Urinary bladder (tissue), 4 donors: ENCODE results near the gene PER1. TPM values are rescaled to one million over a fixed set of nuclear protein-coding genes. Genes with fewer than 3 reads are reported as not detected.
A peak's percentile ranks its signal among the peaks of the same experiment; 100 is the strongest.

Source experiments
- DNase-seq: peaks from one replicate; pipeline ENCODE4 v3.0.0-alpha.2; 2015; ENCODE audit errors: extremely low spot score
- H3K27ac ChIP-seq: one replicate; pipeline ENCODE4 v1.5.1; 2013; ENCODE audit warnings: low read depth, mild to moderate bottlenecking, moderate library complexity
- H3K36me3 ChIP-seq: one replicate; pipeline ENCODE4 v1.6.1; 2013; ENCODE audit warnings: mild to moderate bottlenecking, moderate library complexity; ENCODE audit not compliant: insufficient read depth
- H3K4me1 ChIP-seq: one replicate; pipeline ENCODE4 v1.6.1; 2013; ENCODE audit warnings: mild to moderate bottlenecking, moderate library complexity; ENCODE audit not compliant: insufficient read depth
- H3K4me3 ChIP-seq: one replicate; pipeline ENCODE4 v1.5.1; 2013; ENCODE audit warnings: low read depth, low read length
- WGBS: extraction: QIAGEN DNeasy Blood & Tissue Kit; methylation state at CpG from one replicate; pipeline ENCODE4 v1.1.7; 2013; 5-methylcytosine and 5-hydroxymethylcytosine counted together
- polyA plus RNA-seq: library from polyadenylated mRNA; stranded (reverse); fragments of 200-250 nt; gene quantifications from one replicate; pipeline ENCODE4 v1.2.3, GENCODE V29; 2013
- total RNA-seq: library from RNA; depleted of rRNA; stranded (reverse); fragments of >200 nt; gene quantifications from one replicate; pipeline ENCODE4 v1.2.3, GENCODE V29; 2014
- donor health status: healthy with polysubstance abuse.
- donor health status: healthy.

The PER1 gene
- total and polyA plus RNA-seq, 2 donors: 29.9 to 183 TPM

DNA sequence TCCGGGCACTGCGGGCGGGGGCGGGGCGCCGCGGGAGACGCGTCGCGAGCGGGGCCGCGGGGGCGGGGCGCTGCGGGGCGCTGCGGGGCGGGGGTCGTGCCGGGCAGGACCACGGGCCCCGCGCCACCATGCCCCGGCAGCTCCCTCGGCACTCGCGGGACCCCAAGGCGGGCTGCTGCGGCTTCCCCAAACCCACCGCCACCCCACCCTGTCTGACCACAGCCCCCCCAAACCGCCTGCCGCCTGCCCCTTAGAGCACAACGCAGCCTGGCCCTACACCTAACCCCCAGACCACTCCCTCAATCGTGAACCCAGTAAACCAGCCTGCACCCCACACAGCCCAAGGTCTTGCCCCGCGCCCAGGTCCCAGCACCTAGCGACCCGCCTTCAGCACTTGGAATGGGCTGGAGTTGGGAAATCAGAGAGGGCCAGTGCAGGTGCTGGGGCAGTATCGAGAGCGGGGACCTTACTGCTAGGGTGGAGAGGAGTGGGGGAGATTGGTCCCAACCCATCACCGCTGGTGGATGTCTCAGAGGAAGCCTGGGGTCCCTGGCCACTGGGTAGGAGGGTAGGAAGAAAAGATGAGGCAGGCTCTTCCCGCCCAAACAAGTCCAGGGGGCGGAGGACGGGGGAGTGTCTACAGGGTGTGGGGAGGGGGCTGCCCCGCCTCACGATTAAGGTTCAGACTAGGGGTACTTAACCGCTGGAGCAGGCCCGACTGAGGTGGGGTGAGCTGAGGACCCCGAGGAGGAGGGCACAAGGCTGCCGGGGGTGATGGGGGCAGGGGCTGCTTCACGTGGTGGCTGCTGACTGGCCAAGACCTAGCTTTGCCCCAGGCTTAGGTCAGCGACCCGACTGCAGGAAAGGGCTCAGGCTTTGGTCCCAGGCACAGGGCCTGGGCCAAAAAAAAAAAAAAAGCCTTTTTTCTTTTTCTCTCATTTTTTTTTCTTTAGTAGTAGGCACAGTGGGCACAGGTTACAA is 11.1 kb upstream of the PER1 start:
- Histone ChIP-seq H3K4me1 (no peaks in the 10 kb centered on the region), H3K4me3 (peak overlapping the region; percentile 92), H3K36me3 (peaks cover 7% of the 10 kb centered on the region), H3K27ac (peak overlapping the region; percentile 99)
- WGBS: 6% methylated on average over 55 of the region's 55 CpGs
- no peak for DNase-seq

DNA sequence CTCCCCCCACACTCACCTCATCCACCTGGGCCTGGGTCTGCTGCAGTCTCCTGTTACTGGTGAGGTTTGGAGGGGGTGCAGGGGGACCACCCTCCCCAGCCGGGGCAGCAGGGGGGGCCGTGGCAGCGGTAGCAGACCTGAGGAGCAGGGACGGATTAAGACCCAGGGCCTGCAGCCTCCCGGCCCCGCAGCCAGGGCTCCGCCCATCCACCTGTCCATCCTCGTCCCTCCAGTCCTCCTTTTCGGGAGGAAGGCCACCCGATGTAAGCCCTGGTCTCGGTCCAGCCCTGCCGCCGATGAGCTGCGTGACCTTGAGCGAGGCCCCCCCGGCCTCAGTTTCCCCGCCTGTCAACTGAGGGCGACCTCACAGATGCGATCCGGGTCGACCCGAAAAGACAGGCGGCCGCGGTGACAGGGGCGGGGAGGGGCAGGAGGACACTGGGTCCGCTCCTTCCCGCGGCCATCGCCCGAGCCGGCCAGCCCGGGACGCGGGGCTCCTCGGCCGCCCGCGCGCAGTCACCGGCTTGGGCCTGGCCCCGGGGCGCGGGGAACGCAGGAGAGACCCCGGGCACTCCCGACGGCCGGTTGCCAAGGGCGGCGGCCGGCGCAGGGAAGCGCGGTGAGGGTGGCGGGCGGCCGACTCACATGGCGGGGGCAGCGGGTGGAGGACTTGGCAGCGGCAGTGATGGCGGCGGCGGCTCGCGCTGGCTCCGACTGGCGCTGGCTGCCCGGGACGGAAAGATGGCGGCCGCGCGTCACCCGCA is 10.2 kb upstream of the PER1 start, which contains the start of gene VAMP2:
TSS of gene VAMP2 (minus strand) at position 716 of the 764 bp plus-strand sequence. CDS start at position 647, 69 bp downstream.
- Histone ChIP-seq H3K36me3 (peaks cover 7% of the 10 kb centered on the region), H3K4me1 (no peaks in the 10 kb centered on the region), H3K27ac (peak within 1 kb of the TSS; percentile 99), H3K4me3 (peak within 1 kb of the TSS; percentile 92)
- no peak for DNase-seq
- WGBS: under 1% methylated on average over 75 of the region's 75 CpGs

DNA sequence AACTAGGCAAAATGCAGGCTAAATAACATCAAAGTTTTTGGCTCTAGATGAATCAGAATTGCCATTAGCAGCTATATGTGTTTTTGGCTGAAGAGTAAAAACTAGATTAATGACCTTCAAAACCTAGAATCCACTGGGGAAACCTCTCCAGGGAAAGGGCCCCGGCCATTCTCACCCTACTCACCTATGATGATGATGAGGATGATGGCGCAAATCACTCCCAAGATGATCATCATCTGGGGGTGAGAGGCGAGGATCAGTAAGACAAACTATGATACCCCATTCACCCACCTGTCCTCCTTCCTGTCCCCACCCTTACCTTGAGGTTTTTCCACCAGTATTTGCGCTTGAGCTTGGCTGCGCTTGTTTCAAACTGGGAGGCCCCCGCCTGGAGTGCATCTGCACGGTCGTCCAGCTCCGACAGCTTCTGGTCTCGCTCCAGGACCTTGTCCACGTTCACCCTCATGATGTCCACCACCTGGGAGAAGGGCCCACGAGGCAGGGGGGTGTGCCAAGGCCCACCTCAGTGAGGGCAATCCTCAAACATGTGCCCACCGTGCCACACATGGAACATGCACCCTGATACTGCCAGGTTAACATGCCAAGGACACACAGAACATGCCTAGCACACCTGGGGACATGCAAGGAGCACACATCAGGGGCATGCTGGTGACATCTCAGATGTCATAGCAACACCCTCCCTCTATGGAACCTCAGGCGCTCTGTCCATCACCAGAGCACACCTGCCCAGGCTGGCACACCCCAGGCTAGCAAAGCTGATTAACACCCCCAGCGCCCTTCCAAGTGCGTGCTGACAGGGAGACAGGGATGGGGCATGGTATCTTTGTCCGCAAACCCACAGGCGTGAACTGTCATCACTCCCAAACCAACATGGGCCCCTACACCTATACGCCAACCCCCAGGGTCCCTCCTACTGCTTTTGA is 9.4 kb upstream of the PER1 start:
- DNase-seq: no peak
- no peaks in the 10 kb centered on the region for H3K4me1 ChIP-seq

DNA sequence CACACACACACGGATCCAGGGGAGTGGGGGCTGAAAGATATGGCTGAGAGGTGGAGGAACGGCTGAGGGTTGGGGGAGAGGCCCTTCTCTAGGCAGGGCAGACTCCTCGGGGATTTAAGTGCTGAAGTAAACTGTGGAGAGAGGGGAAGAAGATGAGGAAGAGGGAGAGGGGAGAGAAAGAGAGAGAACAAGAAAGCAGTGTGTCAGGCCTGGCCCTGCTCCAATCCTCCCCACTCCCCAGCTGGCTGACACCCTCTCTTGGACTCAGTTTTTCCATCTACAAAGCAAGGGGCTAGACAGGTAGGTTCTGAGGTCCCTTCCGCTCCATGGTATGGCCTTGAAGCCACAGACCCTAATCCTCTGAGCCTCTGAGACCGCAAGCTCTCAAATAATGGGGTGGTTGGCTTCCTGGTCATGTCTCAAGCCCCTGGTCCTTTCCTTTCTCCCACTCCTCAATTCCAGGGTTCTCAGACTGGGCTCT is 8.6 kb upstream of the PER1 start:
- no peak overlapping the region for H3K4me3 ChIP-seq
- 46% methylated on average over 5 of the region's 5 CpGs for WGBS
- no peak overlapping the region for H3K27ac ChIP-seq
- H3K36me3 ChIP-seq: peaks cover 7% of the 10 kb centered on the region
- H3K4me1 ChIP-seq: no peaks in the 10 kb centered on the region
- no peak for DNase-seq

More for the DNA sequence above, 9.4 kb upstream of the PER1 start:
- H3K27ac ChIP-seq: peak overlapping the region; percentile 99
- WGBS: 47% methylated on average over 19 of the region's 19 CpGs
- H3K36me3 ChIP-seq: peaks cover 7% of the 10 kb centered on the region
- H3K4me3 ChIP-seq: peak overlapping the region; percentile 92

DNA sequence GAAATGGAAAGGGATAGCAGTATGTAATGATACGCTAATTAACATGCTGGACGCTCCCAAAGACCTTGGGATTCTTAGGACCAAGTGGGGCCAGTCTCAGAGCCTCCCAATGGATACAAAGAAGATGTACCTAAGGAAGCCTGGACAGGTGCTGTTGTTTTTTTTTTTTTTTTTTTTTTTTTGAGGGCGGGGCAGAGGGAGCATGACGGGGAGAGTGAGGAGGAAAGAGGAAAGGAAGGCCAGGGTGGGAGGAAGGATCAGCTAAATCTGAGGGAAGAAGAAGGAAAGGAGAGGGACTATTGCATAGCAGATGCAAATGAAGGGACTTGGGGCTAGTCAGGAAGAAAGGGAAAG is 8.0 kb upstream of the PER1 start:
- no peak overlapping the region for H3K27ac ChIP-seq
- 60% methylated on average over 4 of the region's 4 CpGs for WGBS
- no peak for DNase-seq
- H3K4me3 ChIP-seq: no peak overlapping the region
- no peaks in the 10 kb centered on the region for H3K4me1 ChIP-seq
- H3K36me3 ChIP-seq: peaks cover 7% of the 10 kb centered on the region

DNA sequence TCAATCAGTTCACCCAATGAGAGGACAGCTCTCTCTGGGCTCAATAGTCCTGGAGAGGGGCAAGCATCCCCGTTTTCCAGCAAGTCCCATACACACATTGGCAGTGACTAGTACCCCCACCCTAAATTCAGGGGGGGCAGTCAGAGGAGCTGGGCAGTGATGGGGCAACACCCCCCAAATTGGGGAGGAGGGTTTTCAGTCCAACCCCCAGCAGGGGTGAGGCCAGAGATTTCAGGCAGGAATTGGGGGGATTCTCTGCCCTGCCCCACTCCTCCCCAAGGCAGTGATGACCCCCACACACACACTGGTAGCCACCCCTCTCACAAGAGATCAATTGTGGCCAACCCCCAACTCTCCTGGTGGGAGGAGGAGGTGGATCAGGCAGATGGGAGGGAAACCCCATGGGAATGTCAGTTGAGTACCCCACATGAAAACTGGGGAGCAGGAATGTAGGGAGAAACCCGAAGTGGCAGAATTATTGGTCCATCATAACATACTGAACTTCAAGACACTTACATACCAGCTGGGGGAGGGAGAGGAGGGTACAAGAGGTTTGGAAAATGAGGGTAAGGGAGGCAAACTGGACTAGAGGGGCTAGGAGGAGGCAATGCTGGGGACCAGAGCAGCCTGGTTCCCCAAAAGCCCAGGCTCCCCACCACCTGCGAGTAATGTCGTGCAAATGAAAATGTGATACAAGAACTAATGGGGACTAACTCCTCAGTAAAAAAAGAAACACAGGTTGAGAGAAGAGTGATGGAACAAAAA is 7.4 kb upstream of the PER1 start:
- H3K4me3 ChIP-seq: no peak overlapping the region
- DNase-seq: no peak
- H3K36me3 ChIP-seq: peaks cover 7% of the 10 kb centered on the region
- no peak overlapping the region for H3K27ac ChIP-seq
- H3K4me1 ChIP-seq: no peaks in the 10 kb centered on the region
- 79% methylated on average over 4 of the region's 4 CpGs for WGBS

DNA sequence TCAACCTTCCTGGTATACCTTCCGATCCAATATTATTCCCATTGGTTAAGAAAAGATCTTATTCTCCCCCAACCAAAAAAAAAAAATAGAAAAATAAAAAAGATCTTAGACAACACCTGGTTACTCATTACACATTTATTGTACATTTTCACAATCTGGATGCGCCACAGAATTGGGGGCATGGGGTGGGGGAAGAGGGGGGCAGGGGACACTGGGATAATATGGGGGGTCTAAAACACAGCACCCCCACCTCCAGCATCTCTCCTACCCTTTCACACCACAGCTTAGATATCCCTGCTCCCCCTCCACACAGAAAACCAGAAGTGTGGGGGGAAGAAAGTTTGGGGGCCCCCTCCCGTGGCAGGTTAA is 6.8 kb upstream of the PER1 start:
- WGBS: 63% methylated on average over 3 of the region's 3 CpGs
- Histone ChIP-seq H3K4me3 (no peak overlapping the region), H3K4me1 (no peaks in the 10 kb centered on the region), H3K36me3 (peaks cover 7% of the 10 kb centered on the region), H3K27ac (no peak overlapping the region)
- no peak for DNase-seq

DNA sequence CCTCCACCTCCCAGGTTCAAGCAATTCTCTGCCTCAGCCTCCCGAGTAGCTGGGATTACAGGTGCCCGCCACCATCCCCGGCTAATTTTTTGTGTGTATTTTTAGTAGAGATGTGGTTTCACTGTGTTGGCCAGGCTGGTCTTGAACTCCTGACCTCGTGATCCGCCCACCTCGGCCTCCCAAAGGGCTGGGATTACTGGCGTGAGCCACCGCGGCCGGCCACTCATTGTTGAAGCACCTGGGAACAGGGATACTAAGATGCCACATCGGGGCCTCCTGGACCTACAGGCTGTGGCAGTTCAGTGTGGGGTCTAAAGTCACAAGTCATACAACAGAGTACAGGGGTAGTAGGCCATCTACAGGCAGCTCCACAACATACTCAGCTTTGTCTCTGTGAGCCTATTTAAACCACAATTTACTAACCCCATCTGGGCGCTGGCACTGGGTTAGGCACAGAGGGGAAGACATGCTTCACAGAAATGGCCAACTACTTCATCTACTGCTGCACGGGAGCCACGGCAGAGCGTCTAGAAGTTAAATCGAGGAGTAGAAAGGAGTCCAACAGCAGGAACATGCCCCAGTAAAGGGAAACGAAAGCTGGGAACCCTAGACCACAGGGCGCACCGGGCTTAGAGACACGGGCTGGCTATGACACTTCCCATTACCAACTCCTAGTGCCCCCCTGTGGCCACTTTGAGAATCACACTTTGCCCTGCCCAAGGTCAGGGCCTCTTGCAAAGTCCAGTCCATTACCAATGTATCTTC is 6.2 kb upstream of the PER1 start:
- H3K36me3 ChIP-seq: peaks cover 7% of the 10 kb centered on the region
- no peaks in the 10 kb centered on the region for H3K4me1 ChIP-seq
- peak overlapping the region; percentile 65 for H3K27ac ChIP-seq
- no peak overlapping the region for H3K4me3 ChIP-seq
- DNase-seq: no peak
- WGBS: 47% methylated on average over 20 of the region's 20 CpGs

DNA sequence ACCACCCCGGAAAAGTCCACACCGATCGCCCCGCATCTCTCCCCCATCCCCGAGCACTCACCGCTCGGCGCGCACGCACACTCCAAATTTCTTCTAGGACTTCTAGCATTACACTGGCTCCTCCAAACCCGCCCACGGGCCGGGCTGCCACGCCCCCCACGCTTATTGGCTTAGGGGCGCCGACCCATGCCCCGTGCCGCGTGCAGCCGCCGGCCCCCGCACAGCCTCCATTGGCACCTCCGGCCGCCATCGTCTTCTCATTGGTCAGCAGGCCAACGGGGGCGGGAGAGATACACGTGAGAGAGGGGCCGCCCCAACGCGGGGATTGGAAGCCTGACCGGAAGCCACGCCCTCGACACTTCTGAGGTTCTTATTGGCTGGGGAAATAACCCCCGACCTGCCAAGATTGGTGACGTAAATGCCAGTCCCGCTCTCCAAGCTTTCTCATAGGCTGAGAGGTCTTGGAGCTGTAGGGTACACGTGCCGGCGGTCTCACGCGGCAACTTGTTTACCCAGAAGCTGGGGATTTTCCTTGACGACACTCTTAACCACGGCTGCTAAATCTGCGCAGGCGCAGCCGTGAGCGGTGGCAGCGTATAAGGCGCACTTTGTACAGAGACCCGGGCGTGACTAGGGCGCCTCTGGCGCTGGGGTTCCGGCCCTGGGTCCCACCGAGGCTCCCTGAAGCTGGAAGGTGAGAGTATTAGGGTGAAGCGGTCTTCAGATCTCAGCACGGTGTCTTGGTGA is 4.2 kb upstream of the PER1 start:
- peak; percentile 100 for DNase-seq
- Histone ChIP-seq H3K27ac (peak overlapping the region; percentile 98), H3K4me3 (peak overlapping the region; percentile 79), H3K4me1 (no peaks in the 10 kb centered on the region), H3K36me3 (peaks cover 10% of the 10 kb centered on the region)
- WGBS: under 1% methylated on average over 59 of the region's 59 CpGs

DNA sequence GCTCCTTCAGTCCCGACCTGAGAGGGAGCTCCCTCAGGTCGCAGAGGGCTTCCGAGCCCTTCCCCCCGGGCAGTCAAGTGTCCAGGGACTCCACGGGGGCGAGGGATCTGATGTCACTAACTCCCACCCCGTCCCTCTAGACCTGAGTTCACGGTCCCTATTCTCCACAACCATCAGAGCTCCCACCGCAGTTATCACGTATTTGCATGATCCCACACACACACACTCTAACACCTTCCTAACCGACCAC is 3.7 kb upstream of the PER1 start:
- Histone ChIP-seq H3K4me1 (no peaks in the 10 kb centered on the region), H3K36me3 (peaks cover 9% of the 10 kb centered on the region), H3K27ac (peak overlapping the region; percentile 98), H3K4me3 (peak overlapping the region; percentile 79)
- WGBS: under 1% methylated on average over 11 of the region's 11 CpGs
- DNase-seq: no peak

DNA sequence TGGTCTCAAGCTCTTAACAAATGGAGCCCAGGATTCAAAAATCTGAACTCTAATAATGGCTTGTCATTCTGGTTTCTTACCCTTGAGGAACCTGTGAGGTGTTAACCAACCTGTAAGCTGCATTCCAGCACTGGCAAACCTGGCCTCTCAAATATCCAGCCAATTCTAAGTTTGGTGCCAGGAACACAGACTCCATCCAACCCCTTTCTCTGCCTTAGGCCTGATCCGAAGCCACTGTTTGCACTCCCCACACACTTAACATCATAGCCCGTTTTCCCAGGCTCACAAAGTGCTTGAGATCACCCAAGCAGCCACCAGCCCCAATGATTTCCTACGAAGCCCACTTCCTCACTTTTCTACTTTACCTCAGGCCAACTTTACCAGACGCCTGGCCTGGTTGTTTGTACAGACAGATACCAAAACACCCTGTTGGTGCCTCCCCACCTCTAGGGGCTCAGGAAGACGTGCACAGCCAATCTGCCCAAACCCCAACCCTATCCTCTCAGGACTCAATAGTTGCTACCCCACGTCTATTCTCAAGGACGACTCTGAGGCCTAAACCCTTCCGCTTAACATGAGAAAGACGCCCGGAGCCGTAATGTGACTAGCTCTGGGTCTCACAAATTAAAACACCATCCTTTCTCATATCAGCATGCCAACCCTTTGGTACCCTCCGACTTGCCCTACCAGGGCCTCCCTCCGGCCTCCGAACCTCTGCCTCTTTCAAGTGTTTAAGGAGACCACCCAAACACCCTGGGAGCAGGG is 3.2 kb upstream of the PER1 start:
- peak overlapping the region; percentile 98 for H3K27ac ChIP-seq
- H3K4me3 ChIP-seq: peak overlapping the region; percentile 79
- H3K36me3 ChIP-seq: peaks cover 8% of the 10 kb centered on the region
- H3K4me1 ChIP-seq: no peaks in the 10 kb centered on the region
- no peak for DNase-seq
- whole genome bisulfite sequencing: 13% methylated on average over 14 of the region's 14 CpGs
